ENCODE results near the gene MAGOH. TPM values are rescaled to one million over a fixed set of nuclear protein-coding genes. Genes with fewer than 3 reads are reported as not detected.
"Not testable (repeated sequence)": the region's sequence is repeated elsewhere in the genome, so short reads cannot be mapped to it uniquely, and the experiment has no call there.

Gene MAGOH
- total and polyA plus RNA-seq, 8 donors = 2.9 to 105 (median 52.3) TPM

- Histone ChIP-seq H3K27ac (no peak overlapping the region), H3K9me3 (peaks cover 0 to 11% (median 9%) of the 10 kb centered on the region in 4 donors), H3K4me1 (no peaks in the 10 kb centered on the region), H3K36me3 (peaks cover 70 to 100% (median 100%) of the 10 kb centered on the region in 4 donors), H3K4me3 (no peak overlapping the region), H3K27me3 (no peaks in the 10 kb centered on the region)
- intact Hi-C loops (cut with DNase I; ENCODE audit: low total_unique reads) = no loop called here
- DNase-seq = no peak
- TF ChIP-seq CTCF (IDR thresholded peaks at IDR 0.05) (no peak), POLR2AphosphoS5 (IDR thresholded peaks at IDR 0.05) (no peak), EP300 (IDR thresholded peaks at IDR 0.05) (no peak), POLR2A (IDR thresholded peaks at IDR 0.05) (no peak)
- WGBS, 5 donors = 95 to 99% (median 97%) methylated on average over 3 to 11 of the region's 11 CpGs
These were observed 27.4 kb downstream of the MAGOH start for GRCh38 chr1:53210954-53211353.

- intact Hi-C loops (cut with DNase I; ENCODE audit: low total_unique reads) = no loop called here
- TF ChIP-seq CTCF (IDR thresholded peaks at IDR 0.05) (no peak), POLR2A (IDR thresholded peaks at IDR 0.05) (no peak), EP300 (IDR thresholded peaks at IDR 0.05) (no peak), POLR2AphosphoS5 (IDR thresholded peaks at IDR 0.05) (no peak)
- Histone ChIP-seq H3K9me3 (peaks cover 5 to 17% (median 15%) of the 10 kb centered on the region in 4 donors), H3K4me3 (no peak overlapping the region), H3K4me1 (no peaks in the 10 kb centered on the region), H3K36me3 (peaks cover 69 to 100% (median 100%) of the 10 kb centered on the region in 4 donors), H3K27me3 (no peaks in the 10 kb centered on the region), H3K27ac (no peak overlapping the region)
- 80 to 94% (median 89%) methylated on average over 7 of the region's 7 CpGs for whole genome bisulfite sequencing, 5 donors
- no peak for DNase-seq
These were observed 28.0 kb downstream of the MAGOH start for GRCh38 chr1:53210352-53210751.

- no peak for TF ChIP-seq POLR2A (IDR thresholded peaks at IDR 0.05)
- no peak for TF ChIP-seq CTCF (IDR thresholded peaks at IDR 0.05)
- no peak for TF ChIP-seq EP300 (IDR thresholded peaks at IDR 0.05)
- TF ChIP-seq POLR2AphosphoS5 (IDR thresholded peaks at IDR 0.05) = no peak
- Histone ChIP-seq H3K4me1 (no peaks in the 10 kb centered on the region), H3K4me3 (no peak overlapping the region), H3K36me3 (peaks cover 68 to 100% (median 100%) of the 10 kb centered on the region in 4 donors), H3K27me3 (no peaks in the 10 kb centered on the region), H3K9me3 (peaks cover 5 to 23% (median 17%) of the 10 kb centered on the region in 4 donors), H3K27ac (no peak overlapping the region)
- intact Hi-C loops (cut with DNase I; ENCODE audit: low total_unique reads) = no loop called here
- DNase-seq = no peak
- WGBS, 5 donors = 78 to 97% (median 96%) methylated on average over 1 of the region's 1 CpG
These were observed 30.6 kb downstream of the MAGOH start for GRCh38 chr1:53207726-53208125.

GRCh38 chr1:53206735-53207379 is 31.5 kb downstream of the MAGOH start:
- no peak overlapping the region for H3K4me3 ChIP-seq
- TF ChIP-seq POLR2AphosphoS5 (IDR thresholded peaks at IDR 0.05) = no peak
- TF ChIP-seq POLR2A (IDR thresholded peaks at IDR 0.05) = no peak
- no peak for TF ChIP-seq EP300 (IDR thresholded peaks at IDR 0.05)
- TF ChIP-seq CTCF (IDR thresholded peaks at IDR 0.05) = no peak

GRCh38 chr1:53206083-53206685 is 32.1 kb downstream of the MAGOH start:
- peaks cover 62 to 100% (median 100%) of the 10 kb centered on the region in 4 donors for H3K36me3 ChIP-seq
- 97 to 100% (median 98%) methylated on average over 3 of the region's 3 CpGs for WGBS, 5 donors

More at GRCh38 chr1:53206735-53207379, 31.5 kb downstream of the MAGOH start:
- no peak for DNase-seq
- H3K36me3 ChIP-seq = peaks cover 69 to 100% (median 100%) of the 10 kb centered on the region in 4 donors
- no peak overlapping the region for H3K27ac ChIP-seq
- H3K27me3 ChIP-seq = no peaks in the 10 kb centered on the region
- 50 to 100% (median 97%) methylated on average over 1 of the region's 1 CpG for WGBS, 5 donors
- H3K9me3 ChIP-seq = peaks cover 5 to 23% (median 17%) of the 10 kb centered on the region in 4 donors
- H3K4me1 ChIP-seq = no peaks in the 10 kb centered on the region
- intact Hi-C loops (cut with DNase I; ENCODE audit: low total_unique reads) = no loop called here

GRCh38 chr1:53205496-53205895 is 32.8 kb downstream of the MAGOH start:
- DNase-seq; H3K4me1 ChIP-seq; H3K27ac ChIP-seq; H3K27me3 ChIP-seq; H3K4me3 ChIP-seq; intact Hi-C loops (cut with DNase I; ENCODE audit: low total_unique reads): not testable (repeated sequence)
- WGBS, 5 donors = 96 to 100% (median 100%) methylated on average over 1 of the region's 1 CpG
- Histone ChIP-seq H3K36me3 (peaks cover 61 to 100% (median 100%) of the 10 kb centered on the region in 4 donors), H3K9me3 (peaks cover 5 to 23% (median 17%) of the 10 kb centered on the region in 4 donors)

More at GRCh38 chr1:53206083-53206685, 32.1 kb downstream of the MAGOH start:
- H3K4me1 ChIP-seq; intact Hi-C loops (cut with DNase I; ENCODE audit: low total_unique reads); DNase-seq; H3K27me3 ChIP-seq; H3K27ac ChIP-seq; H3K4me3 ChIP-seq: not testable (repeated sequence)
- H3K9me3 ChIP-seq = peaks cover 5 to 23% (median 17%) of the 10 kb centered on the region in 4 donors

Measured in stomach (tissue), 9 donors.